HepG2 (cell line): Measurements from ENCODE around the gene MIEF1.

Experiments used
- CSRNP1 ChIP-seq: sonication (generic); formaldehyde crosslinking; IDR thresholded peaks from 2 replicates; pipeline ENCODE4 v1.8.1; 2023; ENCODE audit warnings: mild to moderate bottlenecking, missing genetic modification reagents
- EP300 ChIP-seq, 3 experiments: sonication (generic) in 1 of 3; formaldehyde crosslinking in 1 of 3; IDR thresholded peaks; 2 replicates each; pipeline versions ENCODE4 v1.5.1 to v1.6.1; 2011 to 2020; ENCODE audit warnings: low read depth in 2 of 3, low read length in 2 of 3, borderline replicate concordance in 1 of 3, improper control_type of control experiment in 1 of 3, mild to moderate bottlenecking in 1 of 3, missing genetic modification reagents in 1 of 3, moderate library complexity in 1 of 3
- HBP1 ChIP-seq: IDR thresholded peaks from 2 replicates; pipeline ENCODE4 v1.6.1; 2016; ENCODE audit warnings: low read depth, control low read depth
- HMG20A ChIP-seq: IDR thresholded peaks from 2 replicates; pipeline ENCODE4 v1.6.1; 2016; ENCODE audit warnings: borderline replicate concordance
- POLR2A ChIP-seq, 2 experiments: IDR thresholded peaks; 2 replicates each; pipeline ENCODE4 v1.6.1; 2011; ENCODE audit warnings: low read depth in 2 of 2, low read length in 2 of 2, mild to moderate bottlenecking in 1 of 2, moderate library complexity in 1 of 2; ENCODE audit not compliant: insufficient read depth in 1 of 2
- SIN3B ChIP-seq: fragments of 150-350 bp; IDR thresholded peaks from 2 replicates; pipeline ENCODE4 v1.6.1; 2014; ENCODE audit warnings: low read length
- ZFP41 ChIP-seq: sonication (generic); formaldehyde crosslinking; IDR thresholded peaks from 2 replicates; pipeline ENCODE4 v1.4.0; 2020; ENCODE audit warnings: mild to moderate bottlenecking, missing genetic modification reagents, borderline replicate concordance
- ZNF275 ChIP-seq: sonication (generic); formaldehyde crosslinking; IDR thresholded peaks from 2 replicates; pipeline ENCODE4 v1.8.0; 2022; ENCODE audit warnings: missing genetic modification reagents, mild to moderate bottlenecking, inconsistent platforms, borderline replicate concordance
- ZNF34 ChIP-seq: sonication (generic); formaldehyde crosslinking; IDR thresholded peaks from 2 replicates; pipeline ENCODE4 v1.4.0; 2020; ENCODE audit warnings: mild to moderate bottlenecking, missing genetic modification reagents, borderline replicate concordance
- ZNF777 ChIP-seq: sonication (generic); formaldehyde crosslinking; IDR thresholded peaks from 2 replicates; pipeline ENCODE4 v1.4.0; 2020; ENCODE audit warnings: missing genetic modification reagents
- ZNF839 ChIP-seq: sonication (generic); formaldehyde crosslinking; IDR thresholded peaks from 2 replicates; pipeline ENCODE4 v1.4.0; 2020; ENCODE audit warnings: missing genetic modification reagents, mild to moderate bottlenecking, borderline replicate concordance

DNA sequence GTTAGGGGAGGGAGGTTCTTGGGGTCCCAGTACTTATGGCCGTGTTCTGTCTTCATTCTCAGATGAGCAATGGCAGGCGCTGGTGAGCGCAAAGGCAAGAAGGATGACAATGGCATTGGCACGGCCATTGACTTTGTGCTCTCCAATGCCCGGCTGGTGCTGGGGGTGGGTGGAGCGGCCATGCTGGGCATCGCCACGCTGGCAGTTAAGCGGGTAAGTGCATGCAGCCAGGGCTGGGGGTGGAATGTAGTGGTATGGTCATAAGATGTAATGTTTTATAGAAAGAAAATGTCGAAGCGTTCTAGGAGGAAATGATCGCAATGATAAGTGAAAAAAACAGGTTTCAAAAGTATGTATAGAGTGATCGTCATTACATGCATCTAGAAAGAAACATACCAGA, 9.1 kb downstream of the MIEF1 start:
- no peak for TF ChIP-seq ZNF34 (CRISPR knock-in tag)
- TF ChIP-seq EP300 (IDR thresholded peaks at IDR 0.05; ENCODE audit: low read depth in 2 of 2, low read length in 2 of 2), result no peak
- no peak for TF ChIP-seq EP300 (CRISPR knock-in tag; IDR thresholded peaks at IDR 0.05; ENCODE audit: borderline replicate concordance)
- no peak for TF ChIP-seq SIN3B
- TF ChIP-seq ZNF839, result no peak
- no peak for TF ChIP-seq HMG20A
- TF ChIP-seq ZFP41 (CRISPR knock-in tag), result no peak
- no peak for TF ChIP-seq CSRNP1
- TF ChIP-seq ZNF777 (CRISPR knock-in tag), result no peak
- TF ChIP-seq HBP1 (CRISPR knock-in tag), result no peak
- no peak for TF ChIP-seq POLR2A (IDR thresholded peaks at IDR 0.05; ENCODE audit: insufficient read depth in 1 of 2, low read depth in 2 of 2, low read length in 2 of 2)
- TF ChIP-seq ZNF275 (CRISPR knock-in tag), result no peak
